ENCODE data around the gene CDC20. TPM values are rescaled to one million over a fixed set of nuclear protein-coding genes. Genes with fewer than 3 reads are reported as not detected.
A peak's percentile ranks its signal among the peaks of the same experiment; 100 is the strongest.
"Not testable (repeated sequence)": the region's sequence is repeated elsewhere in the genome, so short reads cannot be mapped to it uniquely, and the experiment has no call there.

The CDC20 gene
- total RNA-seq, 1 experiment from 2014 or later = 459 TPM

GRCh38 chr1:43358121-43358745 is 548 bp upstream of the CDC20 start:
- DNase-seq (ENCODE audit: low read depth) = peak; percentile 51

GRCh38 chr1:43359696-43360095 is 915 bp downstream of the CDC20 start:
- peak; percentile 58 for DNase-seq (ENCODE audit: low read depth)

GRCh38 chr1:43360616-43361015 is 1.8 kb downstream of the CDC20 start:
- peak; percentile 49 for DNase-seq (ENCODE audit: low read depth)

- DNase-seq (ENCODE audit: low read depth) = peak; percentile 41
These were observed 4.6 kb downstream of the CDC20 start for GRCh38 chr1:43363283-43363934.

- no peak for DNase-seq (ENCODE audit: low read depth)
These were observed 5.2 kb downstream of the CDC20 start for GRCh38 chr1:43363935-43364525.

GRCh38 chr1:43365678-43366077 is 6.9 kb downstream of the CDC20 start:
- no peak for DNase-seq (ENCODE audit: low read depth)

GRCh38 chr1:43366179-43366578 is 7.4 kb downstream of the CDC20 start:
- no peak for DNase-seq (ENCODE audit: low read depth)

- DNase-seq (ENCODE audit: low read depth) = no peak
These were observed 7.8 kb downstream of the CDC20 start for GRCh38 chr1:43366601-43367025.

- DNase-seq (ENCODE audit: low read depth) = no peak
These were observed 8.5 kb downstream of the CDC20 start for GRCh38 chr1:43367026-43367903.

- DNase-seq (ENCODE audit: low read depth) = peak; percentile 92
These were observed 9.3 kb downstream of the CDC20 start, which contains the start of gene ELOVL1 for GRCh38 chr1:43367904-43368645. Gene ELOVL1 (minus strand): TSS chr1:43368011. CDS start chr1:43365609, 2,402 bp downstream.

GRCh38 chr1:43368646-43369020 is 9.9 kb downstream of the CDC20 start:
- no peak for DNase-seq (ENCODE audit: low read depth)

- DNase-seq (ENCODE audit: low read depth) = not testable (repeated sequence)
These were observed 11.0 kb downstream of the CDC20 start for GRCh38 chr1:43369779-43370178.

GRCh38 chr1:43370564-43370963 is 11.8 kb downstream of the CDC20 start:
- DNase-seq (ENCODE audit: low read depth) = no peak

- DNase-seq (ENCODE audit: low read depth) = no peak
These were observed 13.4 kb downstream of the CDC20 start for GRCh38 chr1:43372172-43372571.

- DNase-seq (ENCODE audit: low read depth) = peak; percentile 81
These were observed 14.5 kb downstream of the CDC20 start for GRCh38 chr1:43373066-43373940.

GRCh38 chr1:43376723-43377235 is 18.0 kb downstream of the CDC20 start:
- no peak for DNase-seq (ENCODE audit: low read depth)

GRCh38 chr1:43377831-43378230 is 19.1 kb downstream of the CDC20 start:
- DNase-seq (ENCODE audit: low read depth) = no peak

GRCh38 chr1:43379476-43379875 is 20.7 kb downstream of the CDC20 start:
- DNase-seq (ENCODE audit: low read depth) = no peak

- peak; percentile 53 for DNase-seq (ENCODE audit: low read depth)
These were observed 22.8 kb downstream of the CDC20 start for GRCh38 chr1:43381612-43382011.

Measured in RPMI7951 (cell line).